Prostate gland (tissue), 2 donors: ENCODE data around the gene DFFA. TPM values are rescaled to one million over a fixed set of nuclear protein-coding genes. Genes with fewer than 3 reads are reported as not detected.

Experiments used
- DNase-seq: peaks from one replicate; pipeline ENCODE4 v3.0.0-alpha.2; 2019; ENCODE audit warnings: low spot score
- H3K27ac ChIP-seq, 2 donors: fragments of 200-600 bp; sonication (generic); 2 replicates each; pipeline ENCODE4 v1.5.1; 2017 to 2019
- H3K27me3 ChIP-seq: fragments of 200-600 bp; sonication (generic); replicated peaks from 2 replicates; pipeline ENCODE4 v1.5.1; 2019; ENCODE audit not compliant: insufficient read depth
- H3K36me3 ChIP-seq, 2 donors: fragments of 200-600 bp; sonication (generic); 1 replicate in 1 of 2; 2 replicates in 1 of 2; pipeline versions ENCODE4 v1.5.1 to v1.8.1; 2017 to 2019
- H3K4me1 ChIP-seq: fragments of 200-600 bp; sonication (generic); replicated peaks from 2 replicates; pipeline ENCODE4 v1.5.1; 2019
- H3K4me3 ChIP-seq, 2 donors: fragments of 200-600 bp; sonication (generic); 2 replicates each; pipeline ENCODE4 v1.5.1; 2017 to 2019
- H3K9me3 ChIP-seq: fragments of 200-600 bp; sonication (generic); 2 replicates; pipeline ENCODE4 v1.5.1; 2017
- CTCF ChIP-seq, 4 experiments: fragments of 200-600 bp in 2 of 4; fragments of 450-650 bp in 2 of 4; sonication (generic) in 2 of 4; IDR thresholded peaks; 1 replicate in 3 of 4; 2 replicates in 1 of 4; pipeline ENCODE4 v1.5.1; 2016 to 2019; ENCODE audit warnings: antibody characterized with exemption in 4 of 4, mild to moderate bottlenecking in 2 of 4, moderate library complexity in 2 of 4
- POLR2A ChIP-seq: fragments of 450-650 bp; IDR thresholded peaks from one replicate; pipeline ENCODE4 v1.6.1; 2016; ENCODE audit warnings: antibody characterized with exemption, mild to moderate bottlenecking
- POLR2AphosphoS5 ChIP-seq: sonication (generic); formaldehyde crosslinking; IDR thresholded peaks from one replicate; pipeline ENCODE4 v1.6.1; 2017; ENCODE audit warnings: antibody characterized with exemption
- WGBS: methylation state at CpG from one replicate; pipeline ENCODE4 v1.1.5; 2018; 5-methylcytosine and 5-hydroxymethylcytosine counted together
- intact Hi-C: fragments of 100-400 bp; cut with DNase I; formaldehyde crosslinking; loops from one replicate; pipeline ENCODE4 v1.14.2; 2022
- total RNA-seq, 2 donors: library from RNA; depleted of rRNA; stranded (reverse); fragments of >200 nt; gene quantifications; one replicate each; pipeline ENCODE4 v1.1.0, GENCODE V29; 2016

Gene DFFA
- total RNA-seq, 2 donors from 2014 or later: 24.8 to 35.5 TPM

GRCh38 chr1:10415211-10415930 lies 57.0 kb downstream of the DFFA start:
- 84% methylated on average over 6 of the region's 6 CpGs for WGBS
- intact Hi-C loops: no loop called here
- Histone ChIP-seq H3K4me3 (no peak overlapping the region), H3K9me3 (no peaks in the 10 kb centered on the region), H3K27me3 (no peaks in the 10 kb centered on the region), H3K36me3 (peaks cover 6 to 16% of the 10 kb centered on the region in 2 donors), H3K27ac (no peak overlapping the region), H3K4me1 (no peaks in the 10 kb centered on the region)
- DNase-seq: no peak
- TF ChIP-seq POLR2AphosphoS5 (no peak), CTCF (IDR thresholded peaks at IDR 0.05) (no peak), POLR2A (no peak)

GRCh38 chr1:10407201-10407600 lies 65.1 kb downstream of the DFFA start:
- Histone ChIP-seq H3K36me3 (peaks cover 6 to 13% of the 10 kb centered on the region in 2 donors), H3K4me1 (no peaks in the 10 kb centered on the region), H3K4me3 (no peak overlapping the region), H3K27ac (no peak overlapping the region), H3K9me3 (no peaks in the 10 kb centered on the region), H3K27me3 (no peaks in the 10 kb centered on the region)
- intact Hi-C loops: no loop called here
- 94% methylated on average over 2 of the region's 2 CpGs for WGBS
- TF ChIP-seq POLR2AphosphoS5 (no peak), CTCF (IDR thresholded peaks at IDR 0.05) (no peak), POLR2A (no peak)
- no peak for DNase-seq

Other genes starting within 250 kb of the DFFA start
- gene PGD, start 73.5 kb downstream of the DFFA start, total RNA-seq: 100 to 1,000 TPM in 1 of 2 donors, 10 to 100 TPM in 1; 77.1 to 151 TPM
- 10 to 100 TPM; 21.8 to 34.8 TPM for gene CENPS, start 42.1 kb downstream of the DFFA start, total RNA-seq
- gene CORT, start 22.5 kb downstream of the DFFA start, total RNA-seq: 1 to 10 TPM; 1.1 to 1.4 TPM
- 10 to 100 TPM; 26.1 to 34.7 TPM for gene PEX14, start 2.4 kb upstream of the DFFA start, total RNA-seq